IMR-90 (cell line): ENCODE measurements around the gene PAMR1. TPM values are rescaled to one million over a fixed set of nuclear protein-coding genes. Genes with fewer than 3 reads are reported as not detected.

Experiments used
- ATAC-seq: fragments of 200-7000 bp; cut with Tn5 transposase; 2 replicates; pipeline ENCODE4 v1.9.1; 2020; ENCODE audit warnings: low read depth, mild to moderate bottlenecking, moderate library complexity
- BruUV-seq: library from RNA; stranded (reverse); fragments of 400-500 nt; replicated peaks from 2 replicates; lab custom pipeline; 2021; lab: Mats Ljungman, UMichigan
- CTCF ChIA-PET: fragments of 300-600 bp; formaldehyde crosslinking; extraction: SDS; loops from one replicate; lab custom pipeline; 2021; ENCODE audit warnings: antibody characterized with exemption; lab: Yijun Ruan, JAX
- POLR2A ChIA-PET: fragments of 300-600 bp; sonication (Branson Sonifier 250); formaldehyde crosslinking; loops from one replicate; lab custom pipeline; 2022; ENCODE audit warnings: antibody characterized with exemption; ENCODE audit not compliant: unreplicated experiment; lab: Charles Lee
- DNase-seq: peaks from one replicate; pipeline ENCODE4 v3.0.0; 2013
- H2AFZ ChIP-seq: replicated peaks from 2 replicates; pipeline ENCODE3; 2013; ENCODE audit warnings: low read length, mild to moderate bottlenecking; ENCODE audit not compliant: poor library complexity
- H2AK5ac ChIP-seq: 2 replicates; pipeline ENCODE4 v1.6.1; 2013; ENCODE audit warnings: low read depth, low read length, inconsistent platforms
- H2AK9ac ChIP-seq: replicated peaks from 2 replicates; pipeline ENCODE3; 2013; ENCODE audit warnings: mild to moderate bottlenecking, low read depth, low read length, moderate library complexity; ENCODE audit not compliant: poor library complexity
- H2BK120ac ChIP-seq: 2 replicates; pipeline ENCODE4 v1.6.1; 2013; ENCODE audit warnings: low read depth, low read length, inconsistent platforms
- H2BK15ac ChIP-seq: 3 replicates; pipeline ENCODE4 v1.6.1; 2013; ENCODE audit warnings: low read depth, low read length, inconsistent platforms
- H2BK20ac ChIP-seq: 2 replicates; pipeline ENCODE4 v1.6.1; 2013; ENCODE audit warnings: low read depth, mild to moderate bottlenecking, inconsistent platforms, low read length, moderate library complexity
- H2BK5ac ChIP-seq: 2 replicates; pipeline ENCODE4 v1.6.1; 2013; ENCODE audit warnings: mild to moderate bottlenecking, low read depth, low read length, inconsistent platforms; ENCODE audit not compliant: poor library complexity, severe bottlenecking
- H3K14ac ChIP-seq: replicated peaks from 2 replicates; pipeline ENCODE4 v1.6.1; 2013; ENCODE audit warnings: low read depth, low read length, inconsistent platforms
- H3K18ac ChIP-seq: 2 replicates; pipeline ENCODE4 v1.6.1; 2013; ENCODE audit warnings: low read depth, low read length, control low read depth
- H3K23ac ChIP-seq: 2 replicates; pipeline ENCODE4 v1.6.1; 2013; ENCODE audit warnings: low read depth, low read length, inconsistent platforms
- H3K27ac ChIP-seq: 2 replicates; pipeline ENCODE4 v1.5.1; 2013; ENCODE audit warnings: mild to moderate bottlenecking, control low read depth, low read length; ENCODE audit not compliant: insufficient read depth
- H3K27me3 ChIP-seq: 2 replicates; pipeline ENCODE4 v1.6.1; 2013; ENCODE audit warnings: low read length; ENCODE audit not compliant: control insufficient read depth, insufficient read depth
- H3K36me3 ChIP-seq: 2 replicates; pipeline ENCODE4 v1.6.1; 2013; ENCODE audit warnings: low read length, mixed read lengths; ENCODE audit not compliant: control insufficient read depth, insufficient read depth
- H3K4ac ChIP-seq: 2 replicates; pipeline ENCODE4 v1.6.1; 2013; ENCODE audit warnings: low read depth, low read length, inconsistent platforms
- H3K4me1 ChIP-seq: 2 replicates; pipeline ENCODE4 v1.6.1; 2013; ENCODE audit warnings: low read length, mixed read lengths; ENCODE audit not compliant: control insufficient read depth, insufficient read depth
- H3K4me2 ChIP-seq: 2 replicates; pipeline ENCODE4 v1.6.1; 2013; ENCODE audit warnings: low read depth, mild to moderate bottlenecking, control low read depth, low read length, moderate library complexity
- H3K4me3 ChIP-seq: 2 replicates; pipeline ENCODE4 v1.5.1; 2013; ENCODE audit warnings: low read depth, mild to moderate bottlenecking, control low read depth, low read length, moderate library complexity; ENCODE audit not compliant: insufficient read depth
- H3K56ac ChIP-seq: 2 replicates; pipeline ENCODE4 v1.6.1; 2013; ENCODE audit warnings: low read length, inconsistent platforms; ENCODE audit not compliant: insufficient read depth; ENCODE audit errors: extremely low read depth
- H3K79me1 ChIP-seq, 2 experiments: 2 replicates each; pipeline ENCODE4 v1.6.1; 2013; ENCODE audit warnings: low read length in 2 of 2, inconsistent platforms in 1 of 2, low read depth in 1 of 2
- H3K9ac ChIP-seq: 2 replicates; pipeline ENCODE4 v1.6.1; 2013; ENCODE audit warnings: low read depth, low read length, control low read depth
- H3K9me1 ChIP-seq: 2 replicates; pipeline ENCODE4 v1.6.1; 2013; ENCODE audit warnings: low read length, inconsistent platforms; ENCODE audit not compliant: insufficient read depth
- H3K9me3 ChIP-seq: 2 replicates; pipeline ENCODE4 v1.6.1; 2013; ENCODE audit warnings: low read length; ENCODE audit not compliant: control insufficient read depth, insufficient read depth
- H4K20me1 ChIP-seq: 2 replicates; pipeline ENCODE4 v1.6.1; 2013; ENCODE audit warnings: low read length, inconsistent platforms; ENCODE audit not compliant: insufficient read depth
- H4K5ac ChIP-seq: 2 replicates; pipeline ENCODE4 v1.6.1; 2013; ENCODE audit warnings: mild to moderate bottlenecking, low read depth, low read length, control low read depth
- H4K8ac ChIP-seq, 2 experiments: 2 replicates each; pipeline ENCODE4 v1.6.1; 2013; ENCODE audit warnings: low read depth in 2 of 2, low read length in 2 of 2, control low read depth in 1 of 2, inconsistent platforms in 1 of 2
- H4K91ac ChIP-seq: 2 replicates; pipeline ENCODE4 v1.6.1; 2013; ENCODE audit warnings: low read depth, low read length, inconsistent platforms; ENCODE audit not compliant: insufficient read depth
- CEBPB ChIP-seq: IDR thresholded peaks from 2 replicates; pipeline ENCODE4 v1.6.1; 2012; ENCODE audit warnings: low read depth, low read length, improper control_type of control experiment
- FOS ChIP-seq: fragments of 150-350 bp; IDR thresholded peaks from 2 replicates; pipeline ENCODE4 v1.6.1; 2016; ENCODE audit warnings: low read depth, low read length
- MAZ ChIP-seq: IDR thresholded peaks from 2 replicates; pipeline ENCODE4 v1.6.1; 2012; ENCODE audit warnings: low read depth, mild to moderate bottlenecking, low read length, improper control_type of control experiment, moderate library complexity, borderline replicate concordance
- RAD21 ChIP-seq: IDR thresholded peaks from 2 replicates; pipeline ENCODE4 v1.6.1; 2012; ENCODE audit warnings: low read length, improper control_type of control experiment
- RCOR1 ChIP-seq: IDR thresholded peaks from 2 replicates; pipeline ENCODE4 v1.6.1; 2012; ENCODE audit warnings: mild to moderate bottlenecking, low read length, improper control_type of control experiment; ENCODE audit not compliant: insufficient replicate concordance
- RFX5 ChIP-seq: IDR thresholded peaks from 2 replicates; pipeline ENCODE4 v1.8.0; 2012; ENCODE audit warnings: low read depth, mild to moderate bottlenecking, low read length, moderate library complexity
- WGBS, 2 experiments: methylation state at CpG; one replicate each; pipeline versions ENCODE4 v1.1.5 to v1.1.7; 2013; ENCODE audit warnings: missing lambda C conversion rate in 2 of 2; ENCODE audit not compliant: insufficient read length in 1 of 2; ENCODE audit errors: extremely low coverage in 2 of 2; 5-methylcytosine and 5-hydroxymethylcytosine counted together
- dilution Hi-C: fragments of 300-500 bp; cut with HindIII; formaldehyde crosslinking; loops from one replicate; pipeline ENCODE4 v1.14.3; 2018; ENCODE audit warnings: low sequenced_read_pairs; ENCODE audit not compliant: unreplicated experiment
- in situ Hi-C: fragments of 300-500 bp; cut with MboI; formaldehyde crosslinking; loops from 3 replicates; pipeline ENCODE4 v1.14.3; 2019; ENCODE audit warnings: low sequenced_read_pairs, inconsistent platforms, mixed read lengths
- intact Hi-C: fragments of 100-400 bp; cut with micrococcal nuclease; formaldehyde crosslinking; loops from 2 replicates; pipeline ENCODE4 v1.10.0; 2022
- polyA plus RNA-seq, 3 experiments: library from polyadenylated mRNA; depleted of rRNA; stranded (reverse); fragments of >200 nt; gene quantifications; 2 replicates each; pipeline ENCODE4 v1.2.3, GENCODE V29; 2012; ENCODE audit warnings: low replicate concordance in 1 of 3
- total RNA-seq: library from RNA; depleted of rRNA; stranded (reverse); fragments of >200 nt; gene quantifications from 2 replicates; pipeline ENCODE4 v1.2.3, GENCODE V29; 2012
- TF ChIP-seq, protein P1 (sequence below): conservative IDR thresholded peaks from 2 replicates; pipeline ENCODE4 v1.5.1; 2012; ENCODE audit warnings: mild to moderate bottlenecking, low read depth, low read length, improper control_type of control experiment

PAMR1 gene
- total and polyA plus RNA-seq, 2 of the 4 experiments (the other 2 are of a cell fraction), result 70.7 to 80.7 TPM

DNA sequence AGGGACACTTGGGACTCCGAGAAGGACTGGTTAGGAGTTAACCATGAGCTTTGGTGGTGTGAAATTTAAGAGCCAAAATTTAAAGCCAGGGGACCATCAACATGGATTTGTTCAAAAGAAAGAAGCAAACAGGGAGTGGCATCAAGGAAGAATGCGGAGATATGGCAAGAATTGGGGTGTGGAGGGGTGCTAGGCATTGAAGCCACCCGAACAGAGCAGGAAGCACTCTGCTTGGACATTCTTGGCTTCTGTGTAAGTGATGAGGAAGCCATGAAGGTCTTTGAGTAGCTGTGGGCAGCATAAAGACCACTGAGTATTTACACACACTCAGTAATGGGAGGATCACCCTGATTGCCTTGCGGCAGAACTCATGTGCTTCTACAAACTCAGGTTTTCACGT, 27.2 kb upstream of the PAMR1 start:
- no peaks in the 10 kb centered on the region for H4K20me1 ChIP-seq
- no peak for ATAC-seq
- peak overlapping the region; percentile 61 for H3K23ac ChIP-seq
- H3K14ac ChIP-seq, result peak overlapping the region; percentile 41
- H3K27me3 ChIP-seq, result no peaks in the 10 kb centered on the region
- no peak overlapping the region for H3K4me2 ChIP-seq
- H2BK20ac ChIP-seq, result peak overlapping the region; percentile 93
- in situ Hi-C loops (no loop called here), dilution Hi-C loops (no loop called here), intact Hi-C loops (no loop called here)
- no peaks in the 10 kb centered on the region for H3K9me3 ChIP-seq
- peak overlapping the region; percentile 39 for H2BK5ac ChIP-seq
- H3K4me3 ChIP-seq, result no peak overlapping the region
- peak overlapping the region; percentile 70 for H2BK120ac ChIP-seq
- H3K4me1 ChIP-seq, result peaks cover 27% of the 10 kb centered on the region
- H4K91ac ChIP-seq, result peak overlapping the region; percentile 65
- ChIA-PET CTCF (no interaction called here), POLR2A (no interaction called here)
- peak overlapping the region; percentile 79 for H3K4ac ChIP-seq
- DNase-seq, result no peak
- H3K9ac ChIP-seq, result no peak overlapping the region
- no TSS peak for BruUV-seq
- H3K27ac ChIP-seq, result no peak overlapping the region
- no peak overlapping the region for H2AFZ ChIP-seq
- TF ChIP-seq FOS, result no peak
- TF ChIP-seq RFX5, result no peak
- TF ChIP-seq CEBPB, result no peak
- TF ChIP-seq MAZ, result no peak
- no peak for TF ChIP-seq RAD21
- TF ChIP-seq, protein P1, sequence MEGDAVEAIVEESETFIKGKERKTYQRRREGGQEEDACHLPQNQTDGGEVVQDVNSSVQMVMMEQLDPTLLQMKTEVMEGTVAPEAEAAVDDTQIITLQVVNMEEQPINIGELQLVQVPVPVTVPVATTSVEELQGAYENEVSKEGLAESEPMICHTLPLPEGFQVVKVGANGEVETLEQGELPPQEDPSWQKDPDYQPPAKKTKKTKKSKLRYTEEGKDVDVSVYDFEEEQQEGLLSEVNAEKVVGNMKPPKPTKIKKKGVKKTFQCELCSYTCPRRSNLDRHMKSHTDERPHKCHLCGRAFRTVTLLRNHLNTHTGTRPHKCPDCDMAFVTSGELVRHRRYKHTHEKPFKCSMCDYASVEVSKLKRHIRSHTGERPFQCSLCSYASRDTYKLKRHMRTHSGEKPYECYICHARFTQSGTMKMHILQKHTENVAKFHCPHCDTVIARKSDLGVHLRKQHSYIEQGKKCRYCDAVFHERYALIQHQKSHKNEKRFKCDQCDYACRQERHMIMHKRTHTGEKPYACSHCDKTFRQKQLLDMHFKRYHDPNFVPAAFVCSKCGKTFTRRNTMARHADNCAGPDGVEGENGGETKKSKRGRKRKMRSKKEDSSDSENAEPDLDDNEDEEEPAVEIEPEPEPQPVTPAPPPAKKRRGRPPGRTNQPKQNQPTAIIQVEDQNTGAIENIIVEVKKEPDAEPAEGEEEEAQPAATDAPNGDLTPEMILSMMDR, result no peak
- TF ChIP-seq RCOR1, result no peak
- H4K8ac ChIP-seq, result peak overlapping the region; percentile 51 to 75
- H3K18ac ChIP-seq, result peak overlapping the region; percentile 1
- H3K36me3 ChIP-seq, result no peaks in the 10 kb centered on the region
- WGBS, 2 experiments, result 83% methylated on average over 1 of the region's 5 CpGs; no CpG with 5 or more reads in 1 of the 2 experiments
- H3K56ac ChIP-seq, result no peak overlapping the region; the same call in 1 of the 2 replicates
- H2AK9ac ChIP-seq, result no peak overlapping the region
- peaks cover 4 to 15% of the 10 kb centered on the region in 2 experiments; a peak in 2 of 4 replicates for H3K79me1 ChIP-seq
- H2BK15ac ChIP-seq, result peak overlapping the region; percentile 99
- H3K9me1 ChIP-seq, result peaks cover 20% of the 10 kb centered on the region
- peak overlapping the region; percentile 95 for H2AK5ac ChIP-seq
- peak overlapping the region; percentile 79 for H4K5ac ChIP-seq
